Spleen (tissue), 11 donors: ENCODE data around the gene RANBP10. TPM values are rescaled to one million over a fixed set of nuclear protein-coding genes. Genes with fewer than 3 reads are reported as not detected.

Experiments
- DNase-seq: peaks from one replicate; pipeline ENCODE4 v3.0.0-alpha.2; 2020
- H3K27ac ChIP-seq, 8 donors: fragments of 200-600 bp; sonication (generic) in 7 of 8; 1 replicate in 4 of 8; 2 replicates in 4 of 8; pipeline versions ENCODE4 v1.5.0 to v1.8.0; 2016 to 2021; ENCODE audit warnings: inconsistent platforms in 4 of 8, mild to moderate bottlenecking in 4 of 8, moderate library complexity in 1 of 8
- H3K27me3 ChIP-seq, 7 donors: fragments of 200-600 bp; sonication (generic) in 6 of 7; replicated peaks in 1 of 7; 1 replicate in 4 of 7; 2 replicates in 3 of 7; pipeline versions ENCODE4 v1.5.0 to v1.8.0; 2016 to 2021; ENCODE audit warnings: inconsistent platforms in 3 of 7, mild to moderate bottlenecking in 1 of 7
- H3K36me3 ChIP-seq, 6 donors: fragments of 200-600 bp; sonication (generic) in 5 of 6; 1 replicate in 4 of 6; 2 replicates in 2 of 6; pipeline versions ENCODE4 v1.5.0 to v1.8.0; 2016 to 2021; ENCODE audit warnings: inconsistent platforms in 2 of 6
- H3K4me1 ChIP-seq, 6 donors: fragments of 200-600 bp; sonication (generic) in 5 of 6; 1 replicate in 3 of 6; 2 replicates in 3 of 6; pipeline versions ENCODE4 v1.5.0 to v1.8.0; 2016 to 2021; ENCODE audit warnings: inconsistent platforms in 3 of 6
- H3K4me3 ChIP-seq, 8 donors: fragments of 200-600 bp; sonication (generic) in 7 of 8; 1 replicate in 4 of 8; 2 replicates in 4 of 8; pipeline versions ENCODE4 v1.5.0 to v1.8.0; 2016 to 2021; ENCODE audit warnings: inconsistent platforms in 4 of 8, mild to moderate bottlenecking in 4 of 8, moderate library complexity in 2 of 8
- H3K9me3 ChIP-seq, 8 donors: fragments of 200-600 bp; sonication (generic) in 7 of 8; 1 replicate in 4 of 8; 2 replicates in 4 of 8; pipeline versions ENCODE4 v1.5.0 to v1.8.0; 2016 to 2021; ENCODE audit warnings: inconsistent platforms in 4 of 8
- CTCF ChIP-seq, 11 experiments: fragments of 200-600 bp in 7 of 11; fragments of 450-650 bp in 4 of 11; sonication (generic) in 4 of 11; IDR thresholded peaks in 8 of 11; conservative IDR thresholded peaks in 3 of 11; 1 replicate in 7 of 11; 2 replicates in 4 of 11; pipeline versions ENCODE4 v1.4.0 to v1.8.0; 2016 to 2021; ENCODE audit warnings: antibody characterized with exemption in 11 of 11, inconsistent platforms in 4 of 11, mild to moderate bottlenecking in 1 of 11
- POLR2A ChIP-seq, 3 donors: fragments of 450-650 bp; IDR thresholded peaks; one replicate each; pipeline ENCODE4 v1.5.1; 2017; ENCODE audit warnings: antibody characterized with exemption in 3 of 3, mild to moderate bottlenecking in 1 of 3
- POLR2AphosphoS5 ChIP-seq, 3 donors: sonication (generic); formaldehyde crosslinking; IDR thresholded peaks; one replicate each; pipeline ENCODE4 v1.5.1; 2017; ENCODE audit warnings: antibody characterized with exemption in 3 of 3
- WGBS, 5 donors: extraction: QIAGEN DNeasy Blood & Tissue Kit in 3 of 5; methylation state at CpG; one replicate each; pipeline versions ENCODE4 v1.1.5 to v1.1.7; 2013 to 2018; 5-methylcytosine and 5-hydroxymethylcytosine counted together
- intact Hi-C: fragments of 100-400 bp; cut with DNase I; formaldehyde crosslinking; loops from one replicate; pipeline ENCODE4 v1.15.0; 2023; ENCODE audit warnings: low total_unique reads
- polyA plus RNA-seq, 3 donors: library from polyadenylated mRNA; stranded (reverse); fragments of 200-250 nt; gene quantifications; one replicate each; pipeline ENCODE4 v1.2.1, GENCODE V29; 2013
- total RNA-seq, 7 donors: library from RNA; depleted of rRNA in 3 of 7; stranded (reverse); fragments of >200 nt in 3 of 7; fragmentation: NEBNext Ultra II Directional in 4 of 7; extraction: Animal tissue kit (Norgen Biotek cat#: 25700) in 4 of 7; gene quantifications; one replicate each; pipeline versions ENCODE4 v1.1.0 to v1.2.1, GENCODE V29; 2016 to 2021
- donor health status: healthy with polysubstance abuse.
- donor health status: DM: no; HTN: no; CAD: no; lungs with moderate emphysema.
- donor health status: DM: no; HTN: no; CAD: no.
- donor health status: Bipolar disorder and iron deficiency.
- donor health status: healthy.
- donor health status: DM: no; HTN: no; CAD: no.
- donor health status: DM: yes; HTN: yes; CAD: no.

The RANBP10 gene
- total and polyA plus RNA-seq, 10 donors: 6.6 to 38.6 (median 22.6) TPM

GRCh38 chr16:67714522-67714921 lies 91.8 kb downstream of the RANBP10 start:
- intact Hi-C loops: no loop called here
- DNase-seq: no peak
- Histone ChIP-seq H3K36me3 (peaks cover 0 to 13% (median 0%) of the 10 kb centered on the region in 6 donors), H3K9me3 (no peaks in the 10 kb centered on the region), H3K27me3 (no peaks in the 10 kb centered on the region), H3K27ac (peak overlapping the region in 4 of 8 donors; percentile 7 to 70 (median 55)), H3K4me1 (peaks cover 11 to 68% (median 40%) of the 10 kb centered on the region in 6 donors), H3K4me3 (no peak overlapping the region)
- WGBS, 5 donors: 56 to 91% (median 87%) methylated on average over 1 of the region's 1 CpG
- TF ChIP-seq POLR2AphosphoS5 (IDR thresholded peaks at IDR 0.05) (no peak), POLR2A (IDR thresholded peaks at IDR 0.05) (no peak), CTCF (IDR thresholded peaks at IDR 0.05 in 8 of 11, conservative IDR thresholded peaks at IDR 0.05 in 3 of 11) (no peak)

- intact Hi-C loops: no loop called here
- peaks cover 0 to 16% (median 0%) of the 10 kb centered on the region in 6 donors for H3K36me3 ChIP-seq
- H3K4me1 ChIP-seq: peaks cover 11 to 69% (median 44%) of the 10 kb centered on the region in 6 donors
- H3K4me3 ChIP-seq: no peak overlapping the region
- WGBS, 5 donors: 50 to 88% (median 70%) methylated on average over 5 of the region's 5 CpGs
- peak overlapping the region in 6 of 8 donors; percentile 7 to 70 (median 55) for H3K27ac ChIP-seq
- no peaks in the 10 kb centered on the region for H3K27me3 ChIP-seq
- TF ChIP-seq CTCF (IDR thresholded peaks at IDR 0.05 in 8 of 11, conservative IDR thresholded peaks at IDR 0.05 in 3 of 11): no peak
- TF ChIP-seq POLR2AphosphoS5 (IDR thresholded peaks at IDR 0.05): no peak
- H3K9me3 ChIP-seq: no peaks in the 10 kb centered on the region
- peak; percentile 6 for DNase-seq
Observed at GRCh38 chr16:67713647-67714273, 92.6 kb downstream of the RANBP10 start.

- Histone ChIP-seq H3K4me3 (no peak overlapping the region), H3K27ac (no peak overlapping the region), H3K9me3 (no peaks in the 10 kb centered on the region), H3K4me1 (peaks cover 0 to 44% (median 27%) of the 10 kb centered on the region in 6 donors), H3K36me3 (peaks cover 0 to 16% (median 0%) of the 10 kb centered on the region in 6 donors), H3K27me3 (no peaks in the 10 kb centered on the region)
- 93 to 98% (median 95%) methylated on average over 6 of the region's 6 CpGs for WGBS, 5 donors
- DNase-seq: no peak
- TF ChIP-seq POLR2A (IDR thresholded peaks at IDR 0.05): no peak
- no peak for TF ChIP-seq POLR2AphosphoS5 (IDR thresholded peaks at IDR 0.05)
- no peak for TF ChIP-seq CTCF (IDR thresholded peaks at IDR 0.05 in 8 of 11, conservative IDR thresholded peaks at IDR 0.05 in 3 of 11)
- intact Hi-C loops: no loop called here
Observed at GRCh38 chr16:67710607-67711006, 95.8 kb downstream of the RANBP10 start.

- intact Hi-C loops: no loop called here
- Histone ChIP-seq H3K9me3 (no peaks in the 10 kb centered on the region), H3K4me1 (peaks cover 0 to 36% (median 19%) of the 10 kb centered on the region in 6 donors), H3K27me3 (no peaks in the 10 kb centered on the region), H3K36me3 (peaks cover 0 to 20% (median 0%) of the 10 kb centered on the region in 6 donors), H3K27ac (no peak overlapping the region), H3K4me3 (no peak overlapping the region)
- no peak for TF ChIP-seq POLR2AphosphoS5 (IDR thresholded peaks at IDR 0.05)
- no peak for TF ChIP-seq CTCF (IDR thresholded peaks at IDR 0.05 in 8 of 11, conservative IDR thresholded peaks at IDR 0.05 in 3 of 11)
- TF ChIP-seq POLR2A (IDR thresholded peaks at IDR 0.05): no peak
- DNase-seq: no peak
- 95 to 100% (median 100%) methylated on average over 1 of the region's 1 CpG for WGBS, 5 donors
Observed at GRCh38 chr16:67709050-67709449, 97.3 kb downstream of the RANBP10 start.
